Measurements from ENCODE around the gene SLC18A3.

The SLC18A3 gene

DNA sequence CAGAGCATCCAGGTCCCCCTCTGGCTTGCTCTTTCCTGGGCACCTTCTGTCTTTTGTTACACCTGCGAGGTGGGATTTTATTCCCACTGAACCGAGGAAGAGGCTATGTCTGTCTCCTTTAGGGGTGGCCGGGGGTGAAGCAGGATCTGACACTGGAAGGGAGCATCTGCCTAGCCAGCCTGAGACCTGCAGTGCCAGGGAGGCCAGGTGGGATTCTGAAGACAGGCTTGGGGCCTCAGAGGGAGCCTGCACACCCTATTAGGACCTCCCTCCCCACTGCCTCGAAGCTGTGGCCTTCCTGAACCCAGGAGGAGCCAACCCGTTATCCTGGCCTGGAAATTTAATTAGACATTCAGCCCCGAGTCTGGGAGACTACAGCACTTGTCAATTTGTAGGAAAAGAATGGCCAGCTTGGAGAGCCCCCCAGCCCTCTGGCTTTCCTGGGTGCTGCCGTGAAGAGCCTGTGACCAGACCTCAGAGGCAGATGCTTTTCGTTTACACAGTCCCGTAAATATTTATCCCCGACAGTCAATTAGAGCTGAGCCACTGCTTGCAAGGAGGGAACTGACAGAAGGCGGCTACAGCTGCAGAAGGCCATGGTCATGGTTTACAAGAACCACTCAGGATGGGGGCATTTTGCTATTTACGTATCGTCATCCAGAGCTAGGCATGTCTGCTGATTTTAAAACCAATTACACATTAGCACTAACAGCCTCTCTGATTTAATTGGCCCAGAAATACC is 23.4 kb downstream of the SLC18A3 start:
- no peak for DNase-seq (ENCODE audit: low read depth, low spot score)
- no peak for TF ChIP-seq CTCF (IDR thresholded peaks at IDR 0.05; ENCODE audit: insufficient read depth, low read length, missing control alignments)
- H3K4me3 ChIP-seq (ENCODE audit: low read depth, low read length) = no peak overlapping the region
- CTCF ChIA-PET = no interaction called here
- POLR2A ChIA-PET = no interaction called here

DNA sequence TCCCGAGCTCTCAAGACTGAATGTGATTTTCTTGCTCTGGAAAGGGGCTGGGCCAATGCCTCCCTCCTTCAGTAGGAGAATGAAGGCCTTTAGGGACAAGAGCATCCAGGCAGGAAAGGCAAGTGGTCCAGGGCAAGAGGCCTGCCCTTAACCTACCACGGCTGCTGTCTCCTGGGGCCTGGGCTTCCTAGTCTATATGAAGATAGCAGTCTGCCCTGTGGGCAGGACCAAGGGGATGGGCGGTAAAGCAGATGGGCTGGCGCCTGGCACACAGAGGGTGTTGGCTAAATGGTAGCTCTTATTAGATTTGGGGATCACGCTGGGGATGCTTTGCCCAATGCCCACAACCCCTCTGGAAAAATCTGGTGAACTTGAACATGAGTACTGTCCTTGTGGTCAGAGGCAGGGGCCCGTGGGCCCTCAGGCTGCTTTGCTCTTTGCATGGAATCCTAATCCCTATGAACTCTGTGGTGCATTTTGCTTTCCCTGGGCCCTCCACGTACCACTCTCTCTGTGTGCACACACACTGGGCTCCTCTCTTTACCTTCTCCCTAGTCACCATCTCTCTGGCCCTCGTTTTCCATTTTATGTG is 24.1 kb downstream of the SLC18A3 start:
- CTCF ChIA-PET = no interaction called here
- H3K4me3 ChIP-seq (ENCODE audit: low read depth, low read length) = no peak overlapping the region
- POLR2A ChIA-PET = no interaction called here
- TF ChIP-seq CTCF (IDR thresholded peaks at IDR 0.05; ENCODE audit: insufficient read depth, low read length, missing control alignments) = no peak
- no peak for DNase-seq (ENCODE audit: low read depth, low spot score)

GRCh38 chr10:49642311-49642710 is 32.2 kb downstream of the SLC18A3 start:
- TF ChIP-seq CTCF (IDR thresholded peaks at IDR 0.05; ENCODE audit: insufficient read depth, low read length, missing control alignments) = no peak
- POLR2A ChIA-PET = no interaction called here
- no peak overlapping the region for H3K4me3 ChIP-seq (ENCODE audit: low read depth, low read length)
- CTCF ChIA-PET = no interaction called here
- no peak for DNase-seq (ENCODE audit: low read depth, low spot score)

- ChIA-PET POLR2A (no interaction called here), CTCF (no interaction called here)
- no peak for TF ChIP-seq CTCF (IDR thresholded peaks at IDR 0.05; ENCODE audit: insufficient read depth, low read length, missing control alignments)
- no peak overlapping the region for H3K4me3 ChIP-seq (ENCODE audit: low read depth, low read length)
- DNase-seq (ENCODE audit: low read depth, low spot score) = no peak
Measured at GRCh38 chr10:49643241-49644034, 33.3 kb downstream of the SLC18A3 start.

DNA sequence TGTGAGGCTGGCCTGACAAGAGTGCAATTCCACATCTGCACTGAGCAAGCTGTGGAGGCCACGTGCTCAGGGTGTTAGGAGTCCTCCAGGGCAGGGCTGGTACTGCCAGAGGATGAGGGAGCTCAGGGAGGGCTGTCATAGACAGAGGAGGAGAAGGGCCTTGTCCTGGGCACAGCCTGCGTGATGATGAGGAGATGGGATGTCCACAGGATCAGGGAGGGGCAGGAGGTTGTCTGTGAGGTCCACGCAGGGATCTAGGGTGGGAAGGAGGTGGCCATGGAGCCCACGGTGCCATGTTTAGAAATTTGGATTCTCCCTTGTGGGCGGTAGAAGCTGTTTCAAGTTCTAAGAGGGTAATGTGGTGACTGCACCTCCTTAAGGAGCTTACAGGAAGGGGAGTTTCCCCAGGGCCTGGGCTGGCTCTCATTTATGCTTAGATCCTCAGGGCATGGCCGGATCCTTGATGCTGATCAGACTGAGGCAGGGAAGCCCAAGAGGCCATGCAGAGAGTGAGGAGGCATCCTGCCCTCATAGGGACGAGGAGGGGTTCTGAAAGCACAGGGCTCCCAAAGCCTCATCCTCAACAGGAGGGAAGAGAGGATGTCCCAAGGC is 34.0 kb downstream of the SLC18A3 start:
- ChIA-PET CTCF (no interaction called here), POLR2A (no interaction called here)
- DNase-seq (ENCODE audit: low read depth, low spot score) = no peak
- H3K4me3 ChIP-seq (ENCODE audit: low read depth, low read length) = no peak overlapping the region
- TF ChIP-seq CTCF (IDR thresholded peaks at IDR 0.05; ENCODE audit: insufficient read depth, low read length, missing control alignments) = no peak

DNA sequence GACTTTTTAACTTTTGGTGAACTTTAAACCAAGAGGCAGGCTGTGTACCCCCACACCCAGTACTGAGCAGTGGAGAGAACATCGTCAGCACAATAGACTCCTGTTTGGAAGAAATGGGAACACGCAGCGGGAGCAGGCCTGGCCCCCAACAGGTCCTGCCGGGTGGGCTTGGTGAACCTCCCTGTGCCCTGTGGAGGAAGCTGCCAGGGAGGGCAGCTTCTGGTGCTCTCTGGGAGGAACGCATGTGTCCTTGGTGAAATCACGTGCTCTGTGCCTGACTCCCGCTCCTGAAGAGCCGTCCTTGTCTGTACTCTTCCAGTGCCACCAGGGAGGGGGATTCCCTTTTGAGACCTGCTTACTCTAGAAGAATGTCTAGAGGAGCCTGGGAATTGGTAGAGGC is 35.3 kb downstream of the SLC18A3 start:
- TF ChIP-seq CTCF (IDR thresholded peaks at IDR 0.05; ENCODE audit: insufficient read depth, low read length, missing control alignments) = no peak
- no peak overlapping the region for H3K4me3 ChIP-seq (ENCODE audit: low read depth, low read length)
- POLR2A ChIA-PET = no interaction called here
- CTCF ChIA-PET = no interaction called here
- DNase-seq (ENCODE audit: low read depth, low spot score) = no peak

All from AG04449 (cell line).